Aorta (tissue), 5 donors: Measurements from ENCODE around the gene TUBA4A. TPM values are rescaled to one million over a fixed set of nuclear protein-coding genes. Genes with fewer than 3 reads are reported as not detected.
"Not testable (repeated sequence)": the region's sequence is repeated elsewhere in the genome, so short reads cannot be mapped to it uniquely, and the experiment has no call there.

ENCODE experiments used
- ATAC-seq: fragments of 200-7000 bp; cut with Tn5 transposase; one replicate; pipeline ENCODE4 v1.9.1; 2022; ENCODE audit warnings: moderate library complexity; ENCODE audit not compliant: low FRiP score
- DNase-seq, 2 donors: peaks; one replicate each; pipeline ENCODE4 v3.0.0-alpha.2; 2020
- H3K27ac ChIP-seq, 2 donors: one replicate each; pipeline ENCODE4 v1.5.1; 2013; ENCODE audit warnings: low read length in 2 of 2, mild to moderate bottlenecking in 2 of 2, moderate library complexity in 2 of 2, control low read depth in 1 of 2, inconsistent platforms in 1 of 2, low read depth in 1 of 2
- H3K27me3 ChIP-seq, 2 donors: one replicate each; pipeline ENCODE4 v1.6.1; 2013; ENCODE audit warnings: control low read depth in 1 of 2, low read length in 1 of 2, mild to moderate bottlenecking in 1 of 2, moderate library complexity in 1 of 2; ENCODE audit not compliant: insufficient read depth in 2 of 2, control insufficient read depth in 1 of 2
- H3K36me3 ChIP-seq, 2 donors: one replicate each; pipeline ENCODE4 v1.6.1; 2013; ENCODE audit warnings: control low read depth in 1 of 2, low read length in 1 of 2, mild to moderate bottlenecking in 1 of 2; ENCODE audit not compliant: insufficient read depth in 2 of 2, control insufficient read depth in 1 of 2
- H3K4me1 ChIP-seq, 2 donors: one replicate each; pipeline ENCODE4 v1.6.1; 2013; ENCODE audit warnings: low read length in 2 of 2, control low read depth in 1 of 2, mild to moderate bottlenecking in 1 of 2, moderate library complexity in 1 of 2; ENCODE audit not compliant: insufficient read depth in 2 of 2, control insufficient read depth in 1 of 2
- H3K4me3 ChIP-seq, 2 donors: one replicate each; pipeline ENCODE4 v1.5.1; 2013; ENCODE audit warnings: low read length in 2 of 2, control low read depth in 1 of 2, mild to moderate bottlenecking in 1 of 2
- H3K9me3 ChIP-seq: one replicate; pipeline ENCODE4 v1.6.1; 2013; ENCODE audit warnings: mild to moderate bottlenecking, low read length; ENCODE audit not compliant: control insufficient read depth
- WGBS, 2 donors: extraction: QIAGEN DNeasy Blood & Tissue Kit; methylation state at CpG; one replicate each; pipeline ENCODE4 v1.1.7; 2013; 5-methylcytosine and 5-hydroxymethylcytosine counted together
- intact Hi-C, 2 donors: fragments of 100-400 bp; cut with DNase I; formaldehyde crosslinking; loops; one replicate each; pipeline versions ENCODE4 v1.14.2 to v1.15.0; 2022
- microRNA-seq, 2 donors: library from miRNA; unstranded; fragments of <30 nt; microRNA quantifications; one replicate each; pipeline ENCODE4 v1.2.0, GENCODE V29; 2020
- polyA plus RNA-seq, 2 donors: library from polyadenylated mRNA; stranded (reverse); fragments of 200-250 nt; gene quantifications; one replicate each; pipeline ENCODE4 v1.2.3, GENCODE V29; 2013
- total RNA-seq, 2 donors: library from RNA; stranded (reverse); fragmentation: NEBNext Ultra II Directional; extraction: Animal tissue kit (Norgen Biotek cat#: 25700); gene quantifications; one replicate each; pipeline ENCODE4 v1.2.1, GENCODE V29; 2021
- donor health status: healthy with polysubstance abuse.
- donor health status: Bipolar disorder and iron deficiency.
- donor health status: DM: no; HTN: no; CAD: no.
- donor health status: DM: no; HTN: no; CAD: no.
- donor health status: DM: yes; HTN: yes; CAD: no.

The TUBA4A gene
- total and polyA plus RNA-seq, 4 donors = 20.3 to 59.2 (median 46.3) TPM

DNA sequence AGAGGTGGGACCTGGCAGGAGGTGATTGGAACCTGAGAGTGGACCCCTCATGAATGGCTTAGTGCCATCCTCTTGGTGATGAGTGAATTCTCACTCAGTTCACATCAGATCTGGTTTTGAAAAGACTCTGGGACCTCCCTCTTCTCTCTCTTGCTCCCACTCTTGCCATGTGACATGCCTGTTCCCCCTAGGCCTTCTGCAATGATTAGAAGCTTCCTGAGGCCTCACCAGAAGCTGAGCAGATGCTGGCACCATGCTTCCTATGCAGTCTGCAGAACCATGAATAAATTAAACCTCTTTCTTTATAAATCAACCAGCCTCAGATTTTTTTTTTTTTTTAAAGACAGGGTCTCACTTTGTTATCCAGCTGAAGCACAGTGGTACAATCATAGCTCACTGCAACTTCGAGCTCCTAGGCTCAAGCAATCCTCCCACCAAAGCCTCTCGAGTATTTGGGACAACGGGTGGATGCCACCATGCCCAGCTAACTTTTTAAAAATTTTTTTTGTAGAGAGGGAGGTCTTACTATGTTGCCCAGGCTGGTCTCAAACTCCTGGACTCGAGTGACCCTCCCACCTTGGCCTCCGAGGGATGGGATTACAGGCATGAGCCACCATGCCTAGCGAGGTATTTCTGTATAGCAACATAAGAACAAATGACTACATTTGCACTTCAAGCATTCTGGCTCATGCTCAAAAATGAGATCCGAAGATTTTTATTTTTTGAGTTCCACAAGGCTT, 49.1 kb downstream of the TUBA4A start:
- no peaks in the 10 kb centered on the region for H3K9me3 ChIP-seq
- no peak overlapping the region for H3K27ac ChIP-seq
- peaks cover 0 to 4% of the 10 kb centered on the region in 2 donors for H3K36me3 ChIP-seq
- H3K27me3 ChIP-seq = no peaks in the 10 kb centered on the region
- H3K4me1 ChIP-seq = no peaks in the 10 kb centered on the region
- no peak overlapping the region for H3K4me3 ChIP-seq
- ATAC-seq (no peak), DNase-seq (no peak)
- intact Hi-C loops = no loop called here
- WGBS, 2 donors = 74 to 76% methylated on average over 7 of the region's 7 CpGs

DNA sequence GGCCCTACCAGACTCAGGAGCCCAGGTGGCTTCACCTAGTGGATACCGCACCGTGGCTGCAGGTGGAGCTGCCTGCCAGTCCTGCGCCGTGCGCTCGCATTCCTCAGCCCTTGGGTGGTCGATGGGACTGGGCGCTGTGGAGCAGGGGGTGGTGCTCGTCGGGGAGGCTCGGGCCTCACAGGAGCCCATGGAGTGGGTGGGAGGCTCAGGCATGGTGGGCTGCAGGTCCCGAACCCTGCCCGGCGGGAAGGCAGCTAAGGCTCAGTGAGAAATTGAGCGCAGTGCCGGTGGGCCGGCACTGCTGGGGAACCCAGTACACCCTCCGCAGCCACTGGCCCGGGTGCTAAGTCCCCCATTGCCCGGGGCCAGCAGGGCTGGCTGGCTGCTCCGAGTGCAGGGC, 52.4 kb downstream of the TUBA4A start:
- H3K9me3 ChIP-seq, H3K4me1 ChIP-seq, H3K36me3 ChIP-seq, ATAC-seq, DNase-seq, H3K27ac ChIP-seq, H3K27me3 ChIP-seq, H3K4me3 ChIP-seq, intact Hi-C loops: not testable (repeated sequence)
- WGBS, 2 donors = 90 to 92% methylated on average over 20 to 21 of the region's 21 CpGs

DNA sequence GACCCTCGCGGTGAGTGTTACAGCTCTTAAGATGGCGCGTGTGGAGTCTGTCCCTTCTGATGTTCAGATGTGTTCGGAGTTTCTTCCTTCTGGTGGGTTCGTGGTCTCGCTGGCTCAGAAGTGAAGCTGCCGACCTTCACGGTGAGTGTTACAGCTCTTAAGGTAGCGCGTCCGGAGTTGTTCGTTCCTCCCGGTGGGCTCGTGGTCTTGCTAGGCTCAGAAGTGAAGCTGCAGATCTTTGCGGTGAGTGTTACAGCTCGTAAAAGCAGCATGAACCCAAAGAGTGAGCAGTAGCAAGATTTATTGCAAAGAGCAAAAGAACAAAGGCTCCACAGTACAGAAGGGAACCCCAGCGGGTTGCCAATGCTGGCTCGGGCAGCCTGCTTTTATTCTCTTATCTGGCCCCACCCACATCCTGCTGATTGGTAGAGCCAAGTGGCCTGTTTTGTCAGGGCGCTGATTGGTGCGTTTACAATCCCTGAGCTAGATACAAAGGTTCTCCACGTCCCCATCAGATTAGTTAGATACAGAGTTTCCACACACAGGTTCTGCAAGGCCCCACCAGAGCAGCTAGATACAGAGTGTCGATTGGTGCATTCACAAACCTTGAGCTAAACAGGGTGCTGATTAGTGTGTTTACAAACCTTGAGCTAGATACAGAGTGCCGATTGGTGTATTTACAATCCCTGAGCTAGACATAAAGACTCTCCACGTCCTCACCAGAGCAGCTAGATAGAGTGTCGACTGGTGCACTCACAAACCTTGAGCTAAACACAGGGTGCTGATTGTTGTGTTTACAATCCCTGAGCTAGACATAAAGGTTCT, 53.0 kb downstream of the TUBA4A start:
- H3K4me3 ChIP-seq, H3K27me3 ChIP-seq, DNase-seq, H3K4me1 ChIP-seq, ATAC-seq, H3K36me3 ChIP-seq, H3K9me3 ChIP-seq, H3K27ac ChIP-seq, intact Hi-C loops: not testable (repeated sequence)
- WGBS, 2 donors = 72 to 73% methylated on average over 24 to 25 of the region's 26 CpGs

Small RNA genes lying within 50 kb of the gene (microRNA-seq; reads per million reads assigned to microRNA genes)
- 0 to 0.99 reads per million in 2 donors for gene MIR153-1

Other genes with a start within 250 kb of the TUBA4A start
- gene CFAP65, start 212.4 kb downstream of the TUBA4A start, total RNA-seq = not detected
- gene CFAP65, start 212.4 kb downstream of the TUBA4A start, polyA plus RNA-seq = under 1 TPM in 1 of 2 donors, not detected in 1; 0.15 TPM
- gene IHH, start 193.0 kb downstream of the TUBA4A start, total RNA-seq = not detected
- 1 to 10 TPM in 1 of 2 donors, under 1 TPM in 1; 0.05 to 2.0 TPM for gene IHH, start 193.0 kb downstream of the TUBA4A start, polyA plus RNA-seq
- 1 to 10 TPM; 6.8 to 9.8 TPM for gene NHEJ1, start 93.1 kb downstream of the TUBA4A start, total RNA-seq
- gene NHEJ1, start 93.1 kb downstream of the TUBA4A start, polyA plus RNA-seq = 1 to 10 TPM; 8.1 to 8.9 TPM
- 1 to 10 TPM; 3.5 to 7.3 TPM for gene SLC23A3, start 83.9 kb downstream of the TUBA4A start, total RNA-seq
- 1 to 10 TPM; 1.6 to 4.7 TPM for gene SLC23A3, start 83.9 kb downstream of the TUBA4A start, polyA plus RNA-seq
- gene CNPPD1, start 77.0 kb downstream of the TUBA4A start, total RNA-seq = 10 to 100 TPM; 36.9 to 50.0 TPM
- 10 to 100 TPM; 23.9 to 52.3 TPM for gene CNPPD1, start 77.0 kb downstream of the TUBA4A start, polyA plus RNA-seq
- 10 to 100 TPM; 48.0 to 70.6 TPM for gene RETREG2, start 75.6 kb downstream of the TUBA4A start, total RNA-seq
- gene RETREG2, start 75.6 kb downstream of the TUBA4A start, polyA plus RNA-seq = 10 to 100 TPM; 19.3 to 44.2 TPM
- gene ZFAND2B, start 47.1 kb downstream of the TUBA4A start, total RNA-seq = 10 to 100 TPM; 40.7 to 43.6 TPM
- gene ZFAND2B, start 47.1 kb downstream of the TUBA4A start, polyA plus RNA-seq = 10 to 100 TPM; 30.2 to 73.4 TPM
- 10 to 100 TPM; 16.9 to 28.9 TPM for gene ABCB6, start 35.0 kb downstream of the TUBA4A start, total RNA-seq
- 10 to 100 TPM; 16.5 to 72.5 TPM for gene ABCB6, start 35.0 kb downstream of the TUBA4A start, polyA plus RNA-seq
- 10 to 100 TPM; 33.9 to 36.3 TPM for gene ATG9A, start 24.3 kb downstream of the TUBA4A start, total RNA-seq
- 10 to 100 TPM in 1 of 2 donors, 1 to 10 TPM in 1; 9.6 to 36.6 TPM for gene ATG9A, start 24.3 kb downstream of the TUBA4A start, polyA plus RNA-seq
- gene ANKZF1, start 24.1 kb downstream of the TUBA4A start, total RNA-seq = 10 to 100 TPM; 21.4 to 55.9 TPM
- gene ANKZF1, start 24.1 kb downstream of the TUBA4A start, polyA plus RNA-seq = 100 to 1,000 TPM in 1 of 2 donors, 10 to 100 TPM in 1; 12.9 to 101 TPM
- 1 to 10 TPM; 2.9 to 7.1 TPM for gene GLB1L, start 8.5 kb downstream of the TUBA4A start, total RNA-seq
- 1 to 10 TPM; 2.7 to 3.8 TPM for gene GLB1L, start 8.5 kb downstream of the TUBA4A start, polyA plus RNA-seq
- 10 to 100 TPM; 19.7 to 22.6 TPM for gene STK16, start 8.4 kb downstream of the TUBA4A start, total RNA-seq
- 10 to 100 TPM; 26.8 to 37.2 TPM for gene STK16, start 8.4 kb downstream of the TUBA4A start, polyA plus RNA-seq
- gene TUBA4B, start 675 bp downstream of the TUBA4A start, total RNA-seq = not detected
- gene TUBA4B, start 675 bp downstream of the TUBA4A start, polyA plus RNA-seq = under 1 TPM in 1 of 2 donors, not detected in 1; 0.28 TPM
- gene DNAJB2, start 25.4 kb upstream of the TUBA4A start, total RNA-seq = 10 to 100 TPM; 54.4 to 54.7 TPM
- gene DNAJB2, start 25.4 kb upstream of the TUBA4A start, polyA plus RNA-seq = 10 to 100 TPM; 45.0 to 58.6 TPM
- gene PTPRN, start 55.5 kb upstream of the TUBA4A start, total RNA-seq = under 1 TPM in 1 of 2 donors, not detected in 1; 0.39 TPM
- gene PTPRN, start 55.5 kb upstream of the TUBA4A start, polyA plus RNA-seq = not detected
- gene RESP18, start 78.8 kb upstream of the TUBA4A start, total RNA-seq = not detected
- gene RESP18, start 78.8 kb upstream of the TUBA4A start, polyA plus RNA-seq = not detected
- gene DNPEP, start 134.0 kb upstream of the TUBA4A start, total RNA-seq = 10 to 100 TPM; 40.8 to 60.2 TPM
- gene DNPEP, start 134.0 kb upstream of the TUBA4A start, polyA plus RNA-seq = 100 to 1,000 TPM in 1 of 2 donors, 10 to 100 TPM in 1; 64.7 to 127 TPM
- 100 to 1,000 TPM; 282 to 314 TPM for gene DES, start 164.5 kb upstream of the TUBA4A start, total RNA-seq
- gene DES, start 164.5 kb upstream of the TUBA4A start, polyA plus RNA-seq = 100 to 1,000 TPM in 1 of 2 donors, 10 to 100 TPM in 1; 22.5 to 145 TPM
- gene SPEG, start 180.9 kb upstream of the TUBA4A start, total RNA-seq = 100 to 1,000 TPM; 261 to 453 TPM
- gene SPEG, start 180.9 kb upstream of the TUBA4A start, polyA plus RNA-seq = 1,000 to 10,000 TPM in 1 of 2 donors, 10 to 100 TPM in 1; 81.6 to 1,108 TPM
- 10 to 100 TPM; 38.5 to 42.3 TPM for gene GMPPA, start 245.0 kb upstream of the TUBA4A start, total RNA-seq
- gene GMPPA, start 245.0 kb upstream of the TUBA4A start, polyA plus RNA-seq = 100 to 1,000 TPM in 1 of 2 donors, 10 to 100 TPM in 1; 17.0 to 135 TPM